Stimulated activated CD4-positive, alpha-beta T cell treated with anti-CD3 and anti-CD28 coated beads, Interleukin-4, amount 100 ng/mL, for 48 hours (primary cell): ENCODE data around the gene TMEM61.

Source experiments
- DNase-seq, 2 donors: peaks; one replicate each; pipeline ENCODE4 v3.0.0-alpha.2; 2020; ENCODE audit warnings: low read depth in 2 of 2

TMEM61 gene

GRCh38 chr1:55039342-55040082, 59.1 kb downstream of the TMEM61 start, which contains the start of gene PCSK9:
Gene PCSK9 (plus strand): TSS chr1:55039548. CDS start chr1:55039838, 290 bp downstream.
- DNase-seq, result no peak

DNA sequence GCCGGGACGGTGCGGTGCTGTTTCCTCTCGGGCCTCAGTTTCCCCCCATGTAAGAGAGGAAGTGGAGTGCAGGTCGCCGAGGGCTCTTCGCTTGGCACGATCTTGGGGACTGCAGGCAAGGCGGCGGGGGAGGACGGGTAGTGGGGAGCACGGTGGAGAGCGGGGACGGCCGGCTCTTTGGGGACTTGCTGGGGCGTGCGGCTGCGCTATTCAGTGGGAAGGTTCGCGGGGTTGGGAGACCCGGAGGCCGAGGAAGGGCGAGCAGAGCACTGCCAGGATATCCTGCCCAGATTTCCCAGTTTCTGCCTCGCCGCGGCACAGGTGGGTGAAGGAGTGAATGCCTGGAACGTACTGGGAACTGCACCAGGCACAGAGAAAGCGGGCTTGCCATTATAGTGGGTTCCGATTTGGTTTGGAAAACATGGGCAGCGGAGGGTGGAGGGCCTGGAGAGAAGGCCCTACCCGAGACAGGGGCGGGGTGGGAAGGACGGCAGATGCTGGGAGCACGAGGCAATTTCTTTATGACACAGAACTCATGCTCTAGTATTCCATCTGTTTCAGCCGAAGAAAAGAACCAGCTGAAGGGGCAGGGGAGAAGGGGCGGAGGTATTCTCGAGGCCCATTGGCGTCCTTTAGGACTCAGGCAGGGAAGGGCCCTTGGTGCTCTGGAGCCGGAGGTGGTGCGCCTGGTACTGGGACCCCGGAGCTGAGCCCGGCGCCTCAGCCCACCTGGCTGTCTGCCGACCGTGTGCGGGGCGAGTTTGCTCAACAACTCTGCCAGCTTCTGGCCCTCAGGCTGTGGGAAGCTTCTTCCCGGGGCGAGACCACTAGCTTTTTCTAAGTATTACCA, 59.9 kb downstream of the TMEM61 start:
- no peak for DNase-seq

DNA sequence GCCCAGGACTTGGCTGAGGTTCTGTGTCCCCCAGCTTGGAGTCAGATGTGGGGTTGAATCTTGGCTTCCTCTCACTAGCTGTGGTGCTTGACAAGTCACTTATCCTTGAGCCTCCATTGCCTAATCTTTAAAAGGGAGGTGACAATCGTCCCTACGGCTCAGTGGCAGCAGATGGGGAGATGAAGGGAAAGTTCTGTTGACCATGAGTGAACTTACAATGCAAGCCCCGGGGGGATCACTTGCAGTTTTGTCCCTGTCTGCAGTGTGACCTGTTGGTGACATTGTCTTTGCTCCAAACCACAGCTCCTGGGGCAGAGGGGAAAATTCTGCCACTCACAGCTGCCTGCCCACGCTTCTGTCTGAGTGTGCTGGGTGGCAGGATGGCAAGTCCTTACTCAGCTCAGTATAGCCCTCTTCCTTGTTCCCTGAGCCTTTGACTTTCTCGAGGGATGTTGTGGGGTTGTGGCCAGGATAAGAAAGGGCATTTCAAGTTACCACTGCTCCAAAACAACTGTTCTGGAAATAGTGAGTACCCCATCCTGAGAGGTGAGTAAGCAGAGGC, 60.6 kb downstream of the TMEM61 start:
- no peak for DNase-seq

DNA sequence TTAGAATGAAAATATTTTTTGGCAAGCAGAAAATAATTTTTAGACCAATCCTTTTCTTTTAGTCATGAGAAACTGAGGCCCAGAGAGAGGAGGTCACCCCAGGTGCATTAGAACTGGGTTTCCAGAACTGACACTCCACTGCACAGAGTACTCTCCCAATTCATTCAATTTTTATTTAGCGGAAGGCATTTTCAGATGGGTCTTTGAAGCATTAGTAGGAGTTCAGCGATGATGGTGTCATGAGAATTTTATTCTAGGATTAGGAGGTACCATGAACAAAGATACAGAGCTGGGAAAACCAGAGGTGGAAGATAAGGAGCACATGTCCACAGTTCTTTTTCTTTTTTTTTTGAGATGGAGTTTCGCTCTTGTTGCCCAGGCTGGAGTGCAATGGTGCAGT, 61.2 kb downstream of the TMEM61 start:
- DNase-seq, result no peak
